ENCODE data around the gene VAV2. TPM values are rescaled to one million over a fixed set of nuclear protein-coding genes. Genes with fewer than 3 reads are reported as not detected.

The VAV2 gene
- total and polyA plus RNA-seq, 2 experiments from 2014 or later, result 8.1 to 28.9 TPM

GRCh38 chr9:133978226-133978898 lies 13.8 kb downstream of the VAV2 start:
- Histone ChIP-seq H3K27ac (ENCODE audit: low read depth) (no peak overlapping the region), H4K20me1 (replicated peaks; ENCODE audit: insufficient read depth) (peaks cover 9% of the 10 kb centered on the region), H2AFZ (no peak overlapping the region), H3F3A (replicated peaks; ENCODE audit: low read depth) (no peaks in the 10 kb centered on the region), H3K27me3 (ENCODE audit: insufficient read depth) (no peaks in the 10 kb centered on the region), H3K4me3 (no peak overlapping the region), H3K36me3 (ENCODE audit: insufficient read depth) (no peaks in the 10 kb centered on the region), H3K9me2 (ENCODE audit: insufficient read depth) (no peaks in the 10 kb centered on the region), H3K79me2 (replicated peaks; ENCODE audit: insufficient read depth) (peaks cover 98% of the 10 kb centered on the region), H3K4me1 (ENCODE audit: insufficient read depth) (no peaks in the 10 kb centered on the region), H3K4me2 (no peak overlapping the region)
- Mint-ChIP-seq H3K36me3 (ENCODE audit: low read depth) (no peaks in the 10 kb centered on the region), H3K4me3 (no peak overlapping the region), H3K27me3 (ENCODE audit: insufficient read depth, low read depth, poor library complexity) (peaks cover 10% of the 10 kb centered on the region), H3K9me3 (no peaks in the 10 kb centered on the region), H3K27ac (no peak overlapping the region), H3K4me1 (peaks cover 35% of the 10 kb centered on the region)
- no peak for DNase-seq (ENCODE audit: low spot score)
- ATAC-seq, result no peak
- TF ChIP-seq NANOG (IDR thresholded peaks at IDR 0.05; ENCODE audit: borderline replicate concordance) (no peak), CREB1 (CRISPR knock-in tag; IDR thresholded peaks at IDR 0.05; ENCODE audit: low read depth) (no peak), REST (IDR thresholded peaks at IDR 0.05; ENCODE audit: unreplicated experiment) (no peak), EZH2phosphoT487 (IDR thresholded peaks at IDR 0.05; ENCODE audit: unreplicated experiment) (no peak), ZNF331 (CRISPR knock-in tag; IDR thresholded peaks at IDR 0.05; ENCODE audit: low read depth) (no peak), POLR2AphosphoS5 (IDR thresholded peaks at IDR 0.05; ENCODE audit: low read depth) (no peak), EZH2 (IDR thresholded peaks at IDR 0.05; ENCODE audit: low read depth, unreplicated experiment) (no peak), ZNF462 (CRISPR knock-in tag; IDR thresholded peaks at IDR 0.05) (no peak), CTCF (conservative IDR thresholded peaks at IDR 0.05; ENCODE audit: low read depth in 2 of 2) (no peak), ZNF114 (CRISPR knock-in tag; IDR thresholded peaks at IDR 0.05) (no peak), ETS1 (IDR thresholded peaks at IDR 0.05) (no peak), JUNB (IDR thresholded peaks at IDR 0.05; ENCODE audit: unreplicated experiment) (no peak), STAT1 (IDR thresholded peaks at IDR 0.05; ENCODE audit: unreplicated experiment) (no peak)

All from GM23338 (cell line).